Ovary (tissue), 9 donors: ENCODE results near the gene GPN2. TPM values are rescaled to one million over a fixed set of nuclear protein-coding genes. Genes with fewer than 3 reads are reported as not detected.

Source experiments
- polyA plus RNA-seq, 2 donors: library from polyadenylated mRNA; stranded (reverse); fragments of 200-250 nt in 1 of 2; fragments of 350-450 nt in 1 of 2; fragmentation: Illumina TruSeq in 1 of 2; extraction: RNeasy Lipid Tissue Mini Kit (QIAGEN cat#74804) in 1 of 2; gene quantifications; one replicate each; pipeline ENCODE4 v1.2.3, GENCODE V29; 2013 to 2014
- total RNA-seq, 7 donors: library from RNA; depleted of rRNA in 2 of 7; stranded (reverse); fragments of >200 nt in 2 of 7; fragmentation: NEBNext Ultra II Directional in 3 of 7; extraction: Animal tissue kit (Norgen Biotek cat#: 25700) in 3 of 7; gene quantifications; one replicate each; pipeline versions ENCODE4 v1.1.0 to v1.2.4, GENCODE V29; 2016 to 2023
- donor health status: DM: no; HTN: no; CAD: no; lungs with moderate emphysema.
- donor health status: DM: no; HTN: no; CAD: no.
- donor health status: Bipolar disorder and iron deficiency.
- donor health status: DM: yes; HTN: yes; CAD: no.
- donor health status: DM: no; HTN: no; CAD: no.
- donor health status: DM: yes; HTN: yes; CAD: no.

GPN2 gene
- total and polyA plus RNA-seq, 9 donors = 6.9 to 27.8 (median 20.4) TPM

Other genes starting within 250 kb of the GPN2 start
- 100 to 1,000 TPM in 1 of 7 donors, 10 to 100 TPM in 6; 28.5 to 102 (median 77.5) TPM for gene ARID1A, start 194.3 kb downstream of the GPN2 start, total RNA-seq
- gene ARID1A, start 194.3 kb downstream of the GPN2 start, polyA plus RNA-seq = 10 to 100 TPM; 27.6 to 40.1 TPM
- gene PIGV, start 102.3 kb downstream of the GPN2 start, total RNA-seq = 10 to 100 TPM in 5 of 7 donors, 1 to 10 TPM in 2; 9.2 to 15.4 (median 10.5) TPM
- 10 to 100 TPM; 12.4 to 13.3 TPM for gene PIGV, start 102.3 kb downstream of the GPN2 start, polyA plus RNA-seq
- gene ZDHHC18, start 63.6 kb downstream of the GPN2 start, total RNA-seq = 10 to 100 TPM; 10.7 to 15.8 (median 12.3) TPM
- 10 to 100 TPM in 1 of 2 donors, 1 to 10 TPM in 1; 9.5 to 12.9 TPM for gene ZDHHC18, start 63.6 kb downstream of the GPN2 start, polyA plus RNA-seq
- gene SFN, start 27.1 kb downstream of the GPN2 start, total RNA-seq = under 1 TPM in 5 of 7 donors, not detected in 2; 0.35 to 0.80 (median 0.37) TPM
- gene SFN, start 27.1 kb downstream of the GPN2 start, polyA plus RNA-seq = under 1 TPM in 1 of 2 donors, not detected in 1; 0.17 TPM
- 10 to 100 TPM in 5 of 7 donors, 1 to 10 TPM in 2; 3.1 to 16.4 (median 11.3) TPM for gene GPATCH3, start 10.2 kb upstream of the GPN2 start, total RNA-seq
- gene GPATCH3, start 10.2 kb upstream of the GPN2 start, polyA plus RNA-seq = 1 to 10 TPM; 7.6 to 9.6 TPM
- gene NR0B2, start 23.7 kb upstream of the GPN2 start, total RNA-seq = under 1 TPM in 1 of 7 donors, not detected in 6; 0.18 TPM
- gene NR0B2, start 23.7 kb upstream of the GPN2 start, polyA plus RNA-seq = under 1 TPM in 1 of 2 donors, not detected in 1; 0.18 TPM
- 10 to 100 TPM; 32.8 to 66.9 (median 57.1) TPM for gene NUDC, start 31.5 kb upstream of the GPN2 start, total RNA-seq
- gene NUDC, start 31.5 kb upstream of the GPN2 start, polyA plus RNA-seq = 10 to 100 TPM; 57.6 to 76.7 TPM
- 10 to 100 TPM in 1 of 7 donors, 1 to 10 TPM in 1, under 1 TPM in 2, not detected in 3; 0.59 to 11.0 (median 0.84) TPM for gene KDF1, start 70.2 kb upstream of the GPN2 start, total RNA-seq
- under 1 TPM in 1 of 2 donors, not detected in 1; 0.08 TPM for gene KDF1, start 70.2 kb upstream of the GPN2 start, polyA plus RNA-seq
- 10 to 100 TPM in 1 of 7 donors, 1 to 10 TPM in 3, under 1 TPM in 3; 0.25 to 23.8 (median 2.9) TPM for gene TRNP1, start 103.4 kb upstream of the GPN2 start, total RNA-seq
- 10 to 100 TPM in 1 of 2 donors, 1 to 10 TPM in 1; 4.2 to 18.0 TPM for gene TRNP1, start 103.4 kb upstream of the GPN2 start, polyA plus RNA-seq
- gene TENT5B, start 122.6 kb upstream of the GPN2 start, total RNA-seq = 1 to 10 TPM in 6 of 7 donors, under 1 TPM in 1; 0.33 to 7.4 (median 2.3) TPM
- 1 to 10 TPM; 2.9 to 5.3 TPM for gene TENT5B, start 122.6 kb upstream of the GPN2 start, polyA plus RNA-seq